ENCODE measurements around the gene L1CAM. TPM values are rescaled to one million over a fixed set of nuclear protein-coding genes. Genes with fewer than 3 reads are reported as not detected.

The L1CAM gene
- total and polyA plus RNA-seq, 2 experiments from 2014 or later = 0.33 to 0.69 TPM

- Histone ChIP-seq H3K4me2 (no peak overlapping the region), H4K20me1 (ENCODE audit: insufficient read depth, poor library complexity, severe bottlenecking) (no peaks in the 10 kb centered on the region), H3K4me1 (ENCODE audit: insufficient read depth) (no peaks in the 10 kb centered on the region), H3K79me2 (no peaks in the 10 kb centered on the region), H3K27ac (no peak overlapping the region), H3K9me3 (ENCODE audit: low read depth) (no peaks in the 10 kb centered on the region), H3K27me3 (peaks cover 2% of the 10 kb centered on the region), H3K36me3 (replicated peaks; ENCODE audit: insufficient read depth, low read depth) (no peaks in the 10 kb centered on the region), H3K9me2 (replicated peaks; ENCODE audit: insufficient read depth) (no peaks in the 10 kb centered on the region), H2AFZ (no peak overlapping the region), H3K4me3 (no peak overlapping the region)
- no peak for DNase-seq (ENCODE audit: low spot score)
- 49% methylated on average over 12 of the region's 28 CpGs for WGBS (ENCODE audit: low lambda C conversion rate, missing lambda C conversion rate)
- TF ChIP-seq EZH2 (IDR thresholded peaks at IDR 0.05; ENCODE audit: borderline replicate concordance) = no peak
- TF ChIP-seq, protein P1, sequence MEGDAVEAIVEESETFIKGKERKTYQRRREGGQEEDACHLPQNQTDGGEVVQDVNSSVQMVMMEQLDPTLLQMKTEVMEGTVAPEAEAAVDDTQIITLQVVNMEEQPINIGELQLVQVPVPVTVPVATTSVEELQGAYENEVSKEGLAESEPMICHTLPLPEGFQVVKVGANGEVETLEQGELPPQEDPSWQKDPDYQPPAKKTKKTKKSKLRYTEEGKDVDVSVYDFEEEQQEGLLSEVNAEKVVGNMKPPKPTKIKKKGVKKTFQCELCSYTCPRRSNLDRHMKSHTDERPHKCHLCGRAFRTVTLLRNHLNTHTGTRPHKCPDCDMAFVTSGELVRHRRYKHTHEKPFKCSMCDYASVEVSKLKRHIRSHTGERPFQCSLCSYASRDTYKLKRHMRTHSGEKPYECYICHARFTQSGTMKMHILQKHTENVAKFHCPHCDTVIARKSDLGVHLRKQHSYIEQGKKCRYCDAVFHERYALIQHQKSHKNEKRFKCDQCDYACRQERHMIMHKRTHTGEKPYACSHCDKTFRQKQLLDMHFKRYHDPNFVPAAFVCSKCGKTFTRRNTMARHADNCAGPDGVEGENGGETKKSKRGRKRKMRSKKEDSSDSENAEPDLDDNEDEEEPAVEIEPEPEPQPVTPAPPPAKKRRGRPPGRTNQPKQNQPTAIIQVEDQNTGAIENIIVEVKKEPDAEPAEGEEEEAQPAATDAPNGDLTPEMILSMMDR (IDR thresholded peaks at IDR 0.05; ENCODE audit: poor library complexity) = no peak
- no peak for TF ChIP-seq EZH2phosphoT487 (IDR thresholded peaks at IDR 0.05; ENCODE audit: low read depth, severe bottlenecking, unreplicated experiment)
Observed at GRCh38 chrX:153878969-153879653, 6.9 kb downstream of the L1CAM start.

GRCh38 chrX:153878345-153878744, 7.6 kb downstream of the L1CAM start:
- 57% methylated on average over 5 of the region's 5 CpGs for WGBS (ENCODE audit: low lambda C conversion rate, missing lambda C conversion rate)
- no peaks in the 10 kb centered on the region for H3K27me3 ChIP-seq
- H3K9me2 ChIP-seq (replicated peaks; ENCODE audit: insufficient read depth) = no peaks in the 10 kb centered on the region
- no peaks in the 10 kb centered on the region for H3K4me1 ChIP-seq (ENCODE audit: insufficient read depth)
- no peak overlapping the region for H3K4me3 ChIP-seq
- DNase-seq (ENCODE audit: low spot score) = no peak
- H2AFZ ChIP-seq = no peak overlapping the region
- H3K9me3 ChIP-seq (ENCODE audit: low read depth) = no peaks in the 10 kb centered on the region
- H3K4me2 ChIP-seq = no peak overlapping the region
- H4K20me1 ChIP-seq (ENCODE audit: insufficient read depth, poor library complexity, severe bottlenecking) = no peaks in the 10 kb centered on the region
- H3K79me2 ChIP-seq = no peaks in the 10 kb centered on the region
- TF ChIP-seq, protein P1 (IDR thresholded peaks at IDR 0.05; ENCODE audit: poor library complexity) = no peak
- TF ChIP-seq EZH2 (IDR thresholded peaks at IDR 0.05; ENCODE audit: borderline replicate concordance) = no peak
- no peak overlapping the region for H3K27ac ChIP-seq
- H3K36me3 ChIP-seq (replicated peaks; ENCODE audit: insufficient read depth, low read depth) = no peaks in the 10 kb centered on the region

- WGBS (ENCODE audit: low lambda C conversion rate, missing lambda C conversion rate) = 86% methylated on average over 7 of the region's 8 CpGs
- H3K4me3 ChIP-seq = no peak overlapping the region
- H3K27ac ChIP-seq = no peak overlapping the region
- H3K4me1 ChIP-seq (ENCODE audit: insufficient read depth) = no peaks in the 10 kb centered on the region
- no peaks in the 10 kb centered on the region for H3K79me2 ChIP-seq
- H3K4me2 ChIP-seq = no peak overlapping the region
- no peaks in the 10 kb centered on the region for H3K36me3 ChIP-seq (replicated peaks; ENCODE audit: insufficient read depth, low read depth)
- no peaks in the 10 kb centered on the region for H3K9me2 ChIP-seq (replicated peaks; ENCODE audit: insufficient read depth)
- no peaks in the 10 kb centered on the region for H3K27me3 ChIP-seq
- no peaks in the 10 kb centered on the region for H4K20me1 ChIP-seq (ENCODE audit: insufficient read depth, poor library complexity, severe bottlenecking)
- TF ChIP-seq, protein P1 (IDR thresholded peaks at IDR 0.05; ENCODE audit: poor library complexity) = no peak
- TF ChIP-seq EZH2 (IDR thresholded peaks at IDR 0.05; ENCODE audit: borderline replicate concordance) (no peak), EZH2phosphoT487 (IDR thresholded peaks at IDR 0.05; ENCODE audit: low read depth, severe bottlenecking, unreplicated experiment) (no peak)
- H3K9me3 ChIP-seq (ENCODE audit: low read depth) = no peaks in the 10 kb centered on the region
- DNase-seq (ENCODE audit: low spot score) = no peak
- no peak overlapping the region for H2AFZ ChIP-seq
Observed at GRCh38 chrX:153877571-153878261, 8.3 kb downstream of the L1CAM start.
